BJ (cell line): Measurements from ENCODE around the gene TRPT1. TPM values are rescaled to one million over a fixed set of nuclear protein-coding genes. Genes with fewer than 3 reads are reported as not detected.

Source experiments
- CTCF ChIA-PET: fragments of 350-600 bp; formaldehyde crosslinking; extraction: SDS; loops from one replicate; lab custom pipeline; 2021; ENCODE audit warnings: antibody characterized with exemption, inconsistent platforms; lab: Yijun Ruan, JAX
- POLR2A ChIA-PET: fragments of 300-600 bp; sonication (Branson Sonifier 250); formaldehyde crosslinking; extraction: SDS; loops from one replicate; lab custom pipeline; 2021; ENCODE audit warnings: antibody characterized with exemption; lab: Charles Lee
- DNase-seq: peaks from one replicate; pipeline ENCODE4 v3.0.0-alpha.2; 2011; ENCODE audit warnings: low read depth
- H3K27me3 ChIP-seq: 2 replicates; pipeline ENCODE4 v1.6.0; 2011; ENCODE audit warnings: low read length; ENCODE audit not compliant: control insufficient read depth, insufficient read depth
- H3K36me3 ChIP-seq: 2 replicates; pipeline ENCODE4 v1.5.1; 2011; ENCODE audit warnings: low read length; ENCODE audit not compliant: control insufficient read depth, insufficient read depth
- H3K4me3 ChIP-seq: 2 replicates; pipeline ENCODE4 v1.5.1; 2011; ENCODE audit warnings: low read depth, mild to moderate bottlenecking, control low read depth, low read length
- polyA plus RNA-seq: library from polyadenylated mRNA; depleted of rRNA; stranded (reverse); fragments of >200 nt; gene quantifications from 2 replicates; pipeline ENCODE4 v1.2.3, GENCODE V29; 2011
- TF ChIP-seq, protein P1 (sequence below): IDR thresholded peaks from 2 replicates; pipeline ENCODE4 v1.5.1; 2011; ENCODE audit warnings: low read depth, mild to moderate bottlenecking, control low read depth, inconsistent platforms, low read length, moderate library complexity; ENCODE audit not compliant: insufficient read depth

TRPT1 gene
- polyA plus RNA-seq, 1 experiment: 53.1 TPM

DNA sequence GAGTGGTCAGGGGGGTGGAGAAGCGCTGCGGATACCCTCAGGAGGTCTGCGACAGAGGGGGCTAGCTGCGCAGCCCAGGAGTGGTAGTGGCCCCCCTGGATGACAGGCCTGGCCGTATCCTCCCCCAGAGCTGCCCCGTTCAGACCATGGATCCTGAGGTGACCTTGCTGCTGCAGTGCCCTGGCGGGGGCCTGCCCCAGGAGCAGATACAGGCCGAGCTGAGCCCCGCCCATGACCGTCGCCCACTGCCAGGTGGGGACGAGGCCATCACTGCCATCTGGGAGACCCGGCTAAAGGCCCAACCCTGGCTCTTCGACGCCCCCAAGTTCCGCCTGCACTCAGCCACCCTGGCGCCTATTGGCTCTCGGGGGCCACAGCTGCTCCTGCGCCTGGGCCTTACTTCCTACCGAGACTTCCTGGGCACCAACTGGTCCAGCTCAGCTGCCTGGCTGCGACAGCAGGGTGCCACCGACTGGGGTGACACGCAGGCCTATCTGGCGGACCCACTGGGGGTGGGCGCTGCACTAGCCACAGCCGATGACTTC lies 593 bp upstream of the TRPT1 start:
- CTCF ChIA-PET: interaction anchor here (0.8 to 2.0 kb wide), 10 partner anchors 9 to 91 kb away, joined by 3 to 9 read pairs (median 4); partner anchors contain the start of genes CATSPERZ, PLCB3, PRDX5 and TRMT112

DNA sequence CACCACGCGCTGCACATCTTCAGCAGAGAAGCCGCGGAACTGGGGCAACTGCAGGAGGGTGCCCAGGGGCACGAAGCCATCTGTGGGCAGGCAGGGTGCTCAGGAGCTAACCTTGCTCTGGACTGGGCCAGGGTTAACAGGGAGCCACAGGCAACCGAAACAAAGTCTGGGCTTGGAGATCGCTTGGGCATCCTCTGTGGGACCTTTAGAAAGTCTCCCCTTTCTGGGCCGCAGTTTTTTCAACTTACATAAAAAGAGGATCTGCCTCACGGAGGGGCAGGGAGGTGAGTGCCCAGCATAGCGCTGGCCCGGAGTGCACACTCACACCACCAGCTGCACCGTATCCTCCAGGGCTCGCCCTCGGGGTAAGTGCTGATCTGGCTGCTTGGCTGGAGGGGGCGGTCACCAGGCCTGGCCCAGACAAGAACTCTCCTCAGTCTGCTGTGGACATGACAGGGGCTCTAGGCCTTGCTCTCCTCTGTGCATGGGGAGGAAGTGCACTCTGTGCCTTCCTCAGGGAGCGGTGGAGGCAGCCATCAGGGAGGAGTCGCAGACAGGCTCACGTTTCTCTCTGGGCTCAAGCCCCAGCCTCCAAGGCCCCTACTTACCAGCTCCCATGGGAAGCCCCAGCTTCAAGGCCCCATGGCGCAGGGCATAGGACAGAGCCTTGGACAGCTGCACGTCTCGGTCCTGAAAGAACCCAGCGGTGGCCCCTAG lies 937 bp downstream of the TRPT1 start:
- ChIA-PET POLR2A (no interaction called here), CTCF (interaction anchor here (1.3 to 4.8 kb wide), 3 partner anchors 9 to 27 kb away, joined by 4 to 26 read pairs (median 6); partner anchors contain the start of gene FERMT3)
- Histone ChIP-seq H3K4me3 (peak overlapping the region; percentile 69), H3K27me3 (no peaks in the 10 kb centered on the region), H3K36me3 (peaks cover 17% of the 10 kb centered on the region)
- DNase-seq: no peak
- TF ChIP-seq, protein P1, sequence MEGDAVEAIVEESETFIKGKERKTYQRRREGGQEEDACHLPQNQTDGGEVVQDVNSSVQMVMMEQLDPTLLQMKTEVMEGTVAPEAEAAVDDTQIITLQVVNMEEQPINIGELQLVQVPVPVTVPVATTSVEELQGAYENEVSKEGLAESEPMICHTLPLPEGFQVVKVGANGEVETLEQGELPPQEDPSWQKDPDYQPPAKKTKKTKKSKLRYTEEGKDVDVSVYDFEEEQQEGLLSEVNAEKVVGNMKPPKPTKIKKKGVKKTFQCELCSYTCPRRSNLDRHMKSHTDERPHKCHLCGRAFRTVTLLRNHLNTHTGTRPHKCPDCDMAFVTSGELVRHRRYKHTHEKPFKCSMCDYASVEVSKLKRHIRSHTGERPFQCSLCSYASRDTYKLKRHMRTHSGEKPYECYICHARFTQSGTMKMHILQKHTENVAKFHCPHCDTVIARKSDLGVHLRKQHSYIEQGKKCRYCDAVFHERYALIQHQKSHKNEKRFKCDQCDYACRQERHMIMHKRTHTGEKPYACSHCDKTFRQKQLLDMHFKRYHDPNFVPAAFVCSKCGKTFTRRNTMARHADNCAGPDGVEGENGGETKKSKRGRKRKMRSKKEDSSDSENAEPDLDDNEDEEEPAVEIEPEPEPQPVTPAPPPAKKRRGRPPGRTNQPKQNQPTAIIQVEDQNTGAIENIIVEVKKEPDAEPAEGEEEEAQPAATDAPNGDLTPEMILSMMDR: no peak

More for the DNA sequence above, 593 bp upstream of the TRPT1 start:
- TF ChIP-seq, protein P1: no peak
- POLR2A ChIA-PET: interaction anchor here (1.0 kb wide), 1 partner anchor 15 kb away, joined by 5 read pairs; no protein-coding TSS in a partner anchor
- peak overlapping the region; percentile 69 for H3K4me3 ChIP-seq
- peaks cover 11% of the 10 kb centered on the region for H3K36me3 ChIP-seq
- DNase-seq: no peak
- no peaks in the 10 kb centered on the region for H3K27me3 ChIP-seq

DNA sequence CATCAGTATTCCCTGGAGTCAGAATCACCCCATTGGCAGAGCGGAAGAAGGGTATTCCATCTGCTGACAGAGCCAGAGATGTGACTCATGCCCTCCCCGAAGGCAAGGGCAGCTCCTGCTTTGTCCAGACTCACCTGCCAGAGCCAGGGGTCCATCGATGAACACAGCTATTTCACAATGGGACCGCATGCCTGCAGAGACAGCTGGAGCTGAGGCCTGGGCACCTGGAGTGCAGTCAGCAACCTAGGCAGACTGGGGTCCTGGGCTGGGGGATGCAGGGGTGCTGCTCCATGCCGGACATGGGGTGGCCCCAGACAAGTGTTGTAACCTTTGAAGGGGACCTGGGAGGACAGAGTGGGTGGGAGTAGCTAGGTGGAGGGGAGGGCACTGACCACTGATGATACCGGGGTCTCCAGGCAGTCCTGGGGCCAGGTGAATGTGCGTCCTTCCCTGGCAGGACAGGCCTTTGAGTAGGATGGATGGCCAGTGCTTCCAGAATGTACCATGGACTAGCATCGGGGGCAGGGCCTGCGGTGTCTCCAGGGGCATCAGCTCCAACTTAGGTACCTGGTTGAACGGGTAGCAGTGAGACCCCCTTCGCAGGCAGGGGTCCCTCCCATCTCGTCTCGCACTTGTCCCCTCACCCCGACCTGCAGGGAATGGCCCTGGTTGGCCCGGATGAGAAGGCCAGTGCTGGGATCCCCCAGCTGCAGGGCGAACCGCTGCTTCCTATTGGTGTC lies 1.7 kb downstream of the TRPT1 start:
- CTCF ChIA-PET: interaction anchor here (0.8 to 4.8 kb wide), 7 partner anchors 8 to 79 kb away, joined by 3 to 26 read pairs (median 5); partner anchors contain the start of gene FERMT3
- POLR2A ChIA-PET: no interaction called here
- DNase-seq: no peak
- no peak overlapping the region for H3K4me3 ChIP-seq
- no peaks in the 10 kb centered on the region for H3K27me3 ChIP-seq
- peaks cover 17% of the 10 kb centered on the region for H3K36me3 ChIP-seq
- TF ChIP-seq, protein P1: no peak

DNA sequence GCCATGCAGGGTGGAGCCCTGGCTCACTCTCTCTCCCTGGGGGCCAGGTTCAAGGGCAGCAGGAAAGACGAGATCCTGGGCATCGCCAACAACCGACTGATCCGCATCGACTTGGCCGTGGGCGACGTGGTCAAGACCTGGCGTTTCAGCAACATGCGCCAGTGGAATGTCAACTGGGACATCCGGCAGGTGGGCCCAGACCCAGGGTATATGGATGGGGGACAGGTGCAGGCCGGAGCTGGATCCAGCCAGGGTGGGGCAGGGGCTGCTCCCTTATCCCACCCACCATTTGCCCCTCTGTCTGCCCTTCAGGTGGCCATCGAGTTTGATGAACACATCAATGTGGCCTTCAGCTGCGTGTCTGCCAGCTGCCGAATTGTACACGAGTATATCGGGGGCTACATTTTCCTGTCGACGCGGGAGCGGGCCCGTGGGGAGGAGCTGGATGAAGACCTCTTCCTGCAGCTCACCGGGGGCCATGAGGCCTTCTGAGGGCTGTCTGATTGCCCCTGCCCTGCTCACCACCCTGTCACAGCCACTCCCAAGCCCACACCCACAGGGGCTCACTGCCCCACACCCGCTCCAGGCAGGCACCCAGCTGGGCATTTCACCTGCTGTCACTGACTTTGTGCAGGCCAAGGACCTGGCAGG lies 2.9 kb downstream of the TRPT1 start:
- CTCF ChIA-PET: interaction anchor here (0.8 to 4.8 kb wide), 5 partner anchors 7 to 80 kb away, joined by 3 to 26 read pairs (median 6); partner anchors contain the start of gene FERMT3

More for the DNA sequence above, 2.9 kb downstream of the TRPT1 start:
- TF ChIP-seq, protein P1: no peak
- DNase-seq: no peak
- POLR2A ChIA-PET: no interaction called here
- no peaks in the 10 kb centered on the region for H3K27me3 ChIP-seq
- no peak overlapping the region for H3K4me3 ChIP-seq
- peaks cover 17% of the 10 kb centered on the region for H3K36me3 ChIP-seq
